ENCODE data around the gene DHRS4L2.
"Not testable (repeated sequence)": the region's sequence is repeated elsewhere in the genome, so short reads cannot be mapped to it uniquely, and the experiment has no call there.

Gene DHRS4L2

DNA sequence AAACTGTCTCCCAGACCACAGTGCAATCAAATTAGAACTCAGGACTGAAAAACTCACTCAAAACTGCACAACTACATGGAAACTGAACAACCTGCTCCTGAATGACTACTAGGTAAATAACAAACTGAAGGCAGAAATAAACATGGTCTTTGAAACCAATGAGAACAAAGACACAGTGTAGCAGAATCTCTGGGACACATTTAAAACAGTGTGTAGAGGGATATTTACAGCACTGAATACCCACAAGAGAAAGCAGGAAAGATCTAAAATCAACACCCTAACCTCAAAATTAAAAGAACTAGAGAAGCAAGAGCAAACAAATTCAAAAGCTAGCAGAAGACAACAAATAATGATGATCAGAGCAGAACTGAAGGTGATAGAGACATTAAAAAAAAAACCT lies 14.7 kb upstream of the DHRS4L2 start:
- not testable (repeated sequence) for DNase-seq

DNA sequence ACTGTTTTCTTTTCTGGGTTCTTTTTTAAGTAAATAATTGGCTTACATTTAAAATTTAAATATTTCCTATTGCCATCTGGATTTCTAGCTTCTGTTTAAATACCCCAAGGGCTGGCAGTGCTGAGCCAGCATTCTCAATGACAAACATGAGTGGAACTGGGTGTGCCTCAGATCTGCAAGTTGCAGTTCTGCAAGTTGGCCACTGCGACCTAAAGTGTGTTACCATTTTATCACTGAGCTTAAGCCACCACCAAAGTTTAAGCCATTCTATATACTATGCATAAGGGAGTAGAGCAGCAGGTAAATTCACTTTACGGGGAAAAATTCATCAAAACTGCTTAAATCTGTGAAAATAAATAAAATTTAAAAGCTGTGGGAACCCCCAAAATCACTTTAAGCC lies 11.5 kb upstream of the DHRS4L2 start:
- DNase-seq, result not testable (repeated sequence)

DNA sequence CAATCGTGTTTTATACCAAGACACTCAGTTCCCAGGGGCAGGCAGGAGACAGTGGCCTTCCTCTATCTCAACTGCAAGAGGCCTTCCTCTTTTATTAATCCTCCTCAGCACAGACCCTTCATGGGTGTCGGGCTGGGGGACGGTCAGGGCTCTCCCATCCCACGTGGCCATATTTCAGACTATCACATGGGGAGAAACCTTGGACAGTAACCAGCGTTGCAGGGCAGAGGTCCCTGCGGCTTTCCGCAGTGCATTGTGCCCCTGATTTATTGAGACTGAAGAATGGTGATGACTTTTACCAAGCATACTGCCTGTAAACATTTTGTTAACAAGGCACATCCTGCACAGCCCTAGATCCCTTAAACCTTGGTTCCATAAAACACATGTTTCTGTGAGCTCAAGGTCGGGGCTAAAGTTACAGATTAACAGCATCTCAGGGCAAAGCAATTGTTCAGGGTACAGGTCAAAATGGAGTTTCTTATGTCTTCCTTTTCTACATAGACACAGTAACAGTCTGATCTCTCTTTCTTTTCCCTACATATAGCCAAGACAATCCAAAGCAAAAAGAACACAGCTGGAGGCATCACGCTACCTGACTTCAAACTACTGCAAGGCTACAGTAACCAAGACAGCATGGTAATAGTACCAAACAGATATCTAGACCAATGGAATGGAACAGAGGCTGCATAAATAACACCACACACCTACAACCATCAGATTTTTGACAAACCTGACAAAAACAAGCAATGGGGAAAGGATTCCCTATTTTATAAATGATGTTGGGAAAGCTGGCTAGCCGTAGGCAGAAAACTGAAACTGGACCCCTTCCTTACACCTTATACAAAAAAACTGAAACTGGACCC lies 6.5 kb upstream of the DHRS4L2 start:
- not testable (repeated sequence) for DNase-seq

DNA sequence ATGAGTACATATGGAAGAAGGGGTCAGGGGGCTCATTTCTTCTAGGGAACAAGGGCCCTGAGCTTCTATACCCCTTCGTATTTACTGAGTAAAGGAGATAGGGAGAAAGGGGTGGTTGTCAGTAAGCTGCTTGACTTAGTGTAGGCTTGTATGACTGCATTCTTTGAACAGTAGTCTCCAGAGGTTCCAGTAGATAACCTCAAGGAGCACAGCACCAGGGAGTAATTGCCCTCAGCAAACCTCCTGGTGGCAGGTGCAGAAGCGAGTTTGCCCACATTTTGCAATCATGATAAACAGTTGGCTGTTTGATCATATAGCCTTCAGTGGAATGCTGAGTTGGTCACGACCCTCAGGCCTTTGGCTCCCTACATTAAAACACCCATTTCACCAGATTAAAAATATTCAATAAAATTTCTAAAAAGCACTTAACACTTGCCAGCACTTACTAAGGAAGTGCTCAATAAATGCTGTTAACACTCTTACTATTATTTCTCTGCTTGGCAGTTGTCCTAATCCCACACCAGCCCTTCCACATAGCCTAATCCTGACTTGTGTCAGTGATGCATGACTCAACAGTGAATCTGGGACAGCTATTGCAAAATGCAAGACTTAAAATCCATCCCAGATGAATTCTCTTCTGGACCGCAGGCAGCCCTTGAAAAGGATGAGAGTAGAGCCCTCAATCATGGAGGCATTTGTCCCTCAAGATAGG lies 3.7 kb upstream of the DHRS4L2 start:
- no peak for DNase-seq

GRCh38 chr14:23988223-23988606 lies 514 bp upstream of the DHRS4L2 start:
- not testable (repeated sequence) for DNase-seq

DNA sequence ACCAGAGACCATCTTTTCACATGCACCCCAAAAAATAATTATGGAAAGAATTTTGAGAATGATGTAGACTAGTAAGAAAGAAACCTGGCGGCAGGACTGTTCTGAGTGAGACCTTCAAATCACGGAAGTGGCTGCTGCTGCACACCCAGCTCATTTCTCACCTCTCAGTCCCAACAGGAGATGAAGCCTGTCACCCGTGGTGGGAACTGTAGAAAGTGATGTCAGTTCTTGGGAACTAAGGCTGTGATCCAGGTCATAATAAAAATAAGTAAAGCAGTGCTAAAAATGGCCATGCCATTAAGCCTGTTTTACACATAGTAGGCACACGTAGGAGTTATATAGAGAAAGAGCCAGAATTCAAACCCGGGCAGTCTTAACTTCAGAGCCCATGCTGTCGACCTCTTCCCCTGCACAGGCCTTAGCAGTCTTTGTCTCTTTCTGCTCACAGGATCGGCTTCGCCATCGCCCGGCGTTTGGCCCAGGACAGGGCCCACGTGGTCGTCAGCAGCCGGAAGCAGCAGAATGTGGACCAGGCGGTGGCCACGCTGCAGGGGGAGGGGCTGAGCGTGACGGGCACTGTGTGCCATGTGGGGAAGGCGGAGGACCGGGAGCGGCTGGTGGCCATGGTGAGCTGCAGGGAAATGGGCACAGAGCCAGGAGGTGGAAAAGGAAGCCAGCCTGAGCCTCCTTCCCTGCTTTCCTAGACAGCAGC lies 1.2 kb downstream of the DHRS4L2 start:
- DNase-seq, result not testable (repeated sequence)

DNA sequence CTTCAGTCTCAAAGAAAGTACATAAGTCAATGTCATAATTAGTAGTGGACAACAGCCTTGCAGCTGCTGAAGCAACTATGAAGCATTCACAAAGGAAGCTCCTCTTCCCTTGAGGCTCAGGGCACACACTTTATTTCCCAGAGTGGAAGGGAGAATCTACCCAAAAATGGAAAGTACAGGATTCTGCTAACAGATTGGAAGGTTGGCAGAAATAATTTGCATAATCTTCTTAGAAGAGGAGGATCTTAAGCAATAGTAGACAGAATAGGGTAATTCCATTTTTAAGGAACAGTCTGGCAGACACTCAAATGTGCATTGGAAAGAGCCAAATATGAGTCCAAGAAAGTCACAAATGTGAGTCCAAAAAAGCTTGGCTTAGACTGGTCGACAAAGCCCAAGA lies 2.2 kb downstream of the DHRS4L2 start:
- not testable (repeated sequence) for DNase-seq

- not testable (repeated sequence) for DNase-seq
These were observed 4.3 kb downstream of the DHRS4L2 start for GRCh38 chr14:23993042-23993441.

DNA sequence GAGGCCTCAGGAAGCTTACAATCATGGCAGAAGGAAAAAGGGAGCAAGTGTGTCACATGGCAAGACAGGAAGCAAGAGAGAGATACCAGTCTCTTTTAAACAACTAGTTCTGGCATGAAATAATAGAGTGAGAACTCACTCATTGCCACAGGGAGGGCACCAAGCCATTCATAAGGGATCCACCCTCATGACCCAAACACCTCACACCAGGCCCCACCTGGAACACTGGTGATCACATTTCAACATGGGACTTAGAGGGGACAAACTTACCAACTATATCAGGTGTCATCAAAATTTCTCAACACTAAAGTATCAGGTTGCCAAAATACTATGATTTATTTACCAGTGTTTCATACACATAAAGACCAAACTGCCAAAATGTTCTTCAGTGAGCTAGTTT lies 7.3 kb downstream of the DHRS4L2 start:
- DNase-seq, result not testable (repeated sequence)

- not testable (repeated sequence) for DNase-seq
These were observed 8.1 kb downstream of the DHRS4L2 start for GRCh38 chr14:23996825-23997224.

DNA sequence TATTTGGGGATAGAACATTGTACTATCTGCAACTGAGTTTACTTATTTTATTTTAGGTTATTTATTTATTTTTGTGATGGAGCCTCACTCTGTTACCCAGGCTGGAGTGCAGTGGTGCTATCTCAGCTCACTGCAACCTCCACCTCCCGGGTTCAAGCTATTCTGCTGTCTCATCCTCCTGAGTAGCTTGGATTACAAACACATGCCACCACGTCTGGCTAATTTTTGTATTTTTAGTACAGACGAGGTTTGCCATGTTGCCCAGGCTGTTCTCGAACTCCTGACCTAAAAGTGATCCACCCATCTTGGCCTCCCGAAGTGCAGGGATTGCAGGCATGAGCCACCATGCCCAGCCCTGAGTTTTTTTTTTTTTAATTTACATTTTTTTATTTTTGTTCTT lies 10.9 kb downstream of the DHRS4L2 start:
- not testable (repeated sequence) for DNase-seq

DNA sequence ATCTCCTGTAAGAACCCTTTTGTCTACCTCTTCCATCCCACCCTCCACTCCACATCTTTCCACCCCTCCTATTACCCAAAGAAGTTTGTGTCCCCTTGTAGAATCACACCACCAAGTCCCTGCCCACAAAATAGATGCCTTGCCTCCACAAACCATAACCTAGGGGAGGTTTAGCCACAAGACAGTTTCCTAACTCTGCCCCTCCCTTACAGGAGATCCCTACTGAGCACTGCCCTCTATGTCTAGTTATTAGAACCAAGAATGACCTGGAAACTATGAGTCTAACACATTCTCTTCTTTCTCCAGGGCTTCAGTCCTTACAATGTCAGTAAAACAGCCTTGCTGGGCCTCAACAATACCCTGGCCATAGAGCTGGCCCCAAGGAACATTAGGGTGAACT lies 12.3 kb downstream of the DHRS4L2 start:
- DNase-seq, result not testable (repeated sequence)

GRCh38 chr14:24001679-24002078 lies 12.9 kb downstream of the DHRS4L2 start:
- DNase-seq, result not testable (repeated sequence)

DNA sequence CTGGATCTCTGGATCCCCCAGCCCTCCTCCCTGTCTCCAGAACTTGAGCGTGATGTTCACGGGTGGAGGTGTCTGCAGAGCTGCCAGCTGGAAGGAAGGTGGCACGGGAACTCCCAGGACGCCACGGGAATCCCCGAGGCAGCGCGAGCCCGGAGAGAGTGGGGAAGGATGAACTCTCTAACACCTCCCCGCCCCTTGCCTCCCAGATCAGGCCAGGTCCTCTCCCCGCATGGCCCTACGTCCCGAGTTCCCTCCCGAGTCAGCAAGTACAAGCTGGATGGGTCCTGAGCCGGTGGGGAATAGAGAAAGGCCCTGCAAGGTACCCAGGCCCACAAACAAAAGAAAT lies 17.7 kb downstream of the DHRS4L2 start:
- DNase-seq, result not testable (repeated sequence)

GRCh38 chr14:24006817-24007652 lies 18.3 kb downstream of the DHRS4L2 start:
- DNase-seq, result not testable (repeated sequence)

DNA sequence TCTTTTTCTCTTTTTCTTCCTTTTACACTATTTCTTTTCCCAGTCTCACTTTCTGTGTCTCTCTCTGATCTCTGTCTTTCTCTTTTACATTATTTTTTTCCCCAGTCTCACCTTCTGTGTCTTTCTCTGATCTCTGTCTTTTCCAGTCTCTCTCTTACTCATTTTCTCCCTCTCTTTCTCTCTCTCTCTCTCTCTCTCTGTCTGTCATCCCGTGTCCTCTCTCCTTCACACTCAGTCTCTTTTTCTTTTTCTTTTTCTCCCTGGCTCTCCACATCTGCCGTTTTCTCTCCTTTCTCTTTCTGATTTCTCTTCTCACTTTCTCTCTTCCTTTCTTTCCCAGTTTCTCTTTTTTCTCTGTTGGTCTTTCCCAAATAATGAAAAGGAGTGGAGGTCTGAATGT lies 22.3 kb downstream of the DHRS4L2 start:
- DNase-seq, result no peak

DNA sequence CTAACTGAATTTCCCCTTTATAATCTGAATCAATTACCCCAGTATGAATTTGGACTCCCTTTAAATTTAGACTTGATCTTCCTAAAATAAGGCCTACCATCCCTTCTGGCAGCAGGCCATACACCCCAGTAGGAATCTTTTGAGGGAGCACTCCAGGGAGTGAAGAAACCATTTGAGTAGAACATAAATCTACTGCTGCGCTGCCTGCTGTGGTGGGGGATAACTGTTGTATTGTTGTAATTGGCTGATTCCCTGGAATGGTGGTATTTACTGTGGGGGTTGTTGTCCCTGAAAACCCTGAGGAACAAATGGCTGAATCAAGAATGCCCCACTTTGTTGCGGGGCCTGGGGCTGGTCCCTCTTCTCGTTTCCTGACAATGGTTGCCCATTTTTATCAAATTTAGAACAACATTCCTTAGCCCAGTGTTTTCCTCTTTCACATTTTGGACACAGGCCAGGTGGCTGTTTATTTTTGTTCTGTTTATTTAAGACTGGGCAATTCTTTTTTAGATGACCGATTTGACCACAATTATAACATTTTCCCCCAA lies 24.1 kb downstream of the DHRS4L2 start:
- DNase-seq, result not testable (repeated sequence)

DNA sequence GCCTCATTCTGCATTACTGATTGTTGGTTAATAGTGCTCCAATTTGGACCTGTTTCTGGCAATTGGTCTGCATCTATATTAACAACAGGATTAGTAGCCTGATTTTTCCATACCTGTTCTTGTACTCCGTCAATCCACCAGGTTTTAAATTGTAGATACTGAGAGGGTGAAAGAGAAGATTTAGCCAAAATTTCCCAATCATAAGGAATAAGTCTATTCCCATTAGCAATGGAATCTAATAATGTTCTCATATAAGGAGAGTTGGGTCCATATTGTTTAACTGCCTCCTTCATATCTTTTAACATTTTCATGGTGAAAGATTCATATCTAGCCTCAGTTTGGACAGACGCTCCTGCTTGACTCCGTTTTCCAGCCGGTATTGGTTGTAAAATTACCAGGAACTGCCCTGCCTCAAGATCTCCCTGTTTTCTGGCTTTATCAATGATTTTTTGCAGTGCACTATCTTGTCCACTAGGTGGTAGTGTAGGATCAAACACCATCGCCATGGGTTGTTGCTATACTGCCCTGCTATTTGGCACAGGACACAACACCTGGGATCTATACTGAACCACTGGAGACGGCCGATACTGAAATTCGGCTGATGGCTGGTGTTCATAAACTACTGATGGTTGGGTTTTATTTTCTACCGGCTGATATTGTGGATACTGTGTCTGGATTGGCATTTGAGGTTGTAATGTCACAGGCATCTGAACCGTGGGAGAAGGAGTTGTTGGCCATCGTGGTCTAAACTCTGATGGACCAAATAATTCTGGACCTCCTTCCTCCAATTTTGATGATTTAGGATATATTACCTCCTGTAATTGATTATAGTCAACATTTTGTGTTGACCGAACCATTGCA lies 25.2 kb downstream of the DHRS4L2 start:
- DNase-seq, result peak; percentile 15

DNA sequence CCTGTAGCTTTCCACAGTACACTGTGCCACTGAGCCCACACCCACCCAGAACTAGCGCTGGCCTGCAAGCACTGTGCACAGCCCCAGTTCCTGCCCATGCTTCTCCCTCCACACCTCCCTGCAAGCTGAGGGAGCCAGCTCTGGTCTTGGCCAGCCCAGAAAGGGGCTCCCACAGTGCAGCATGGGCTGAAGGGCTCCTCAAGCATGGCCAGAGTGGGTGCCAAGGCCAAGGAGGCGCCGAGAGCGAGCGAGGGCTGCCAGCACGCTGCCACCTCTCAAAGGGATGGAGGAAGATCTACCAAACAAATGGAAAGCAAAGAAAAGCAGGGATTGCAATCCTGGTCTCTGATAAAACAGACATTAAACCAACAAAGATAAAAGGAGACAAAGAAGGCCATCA lies 27.0 kb downstream of the DHRS4L2 start:
- DNase-seq, result not testable (repeated sequence)

DNA sequence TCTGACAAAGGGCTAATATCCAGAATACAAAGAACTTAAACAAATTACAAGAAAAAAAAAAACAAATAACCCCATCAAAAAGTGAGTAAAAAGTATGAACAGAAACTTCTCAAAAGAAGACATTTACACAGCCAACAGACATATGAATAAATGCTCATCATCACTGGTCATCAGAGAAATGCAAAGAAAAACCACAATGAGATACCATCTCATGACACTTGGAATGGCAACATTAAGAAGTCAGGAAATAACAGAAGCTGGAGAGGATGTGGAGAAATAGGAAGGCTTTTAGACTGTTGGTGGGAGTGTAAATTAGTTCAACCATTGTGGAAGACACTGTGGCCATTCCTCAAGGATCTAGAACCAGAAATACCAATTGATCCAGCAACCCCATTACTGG lies 30.2 kb downstream of the DHRS4L2 start:
- DNase-seq, result not testable (repeated sequence)

GRCh38 chr14:24019944-24020343 lies 31.2 kb downstream of the DHRS4L2 start:
- DNase-seq, result not testable (repeated sequence)

Measured in NCI-H2227 treated with DMSO at 0.1 percent for 48 hours (cell line).